ENCODE measurements around the gene OTOGL. TPM values are rescaled to one million over a fixed set of nuclear protein-coding genes. Genes with fewer than 3 reads are reported as not detected.
"Not testable (repeated sequence)": the region's sequence is repeated elsewhere in the genome, so short reads cannot be mapped to it uniquely, and the experiment has no call there.

The OTOGL gene
- total RNA-seq, 3 donors from 2014 or later = 0.10 to 0.66 (median 0.61) TPM

- DNase-seq = no peak
- no peak for TF ChIP-seq CTCF (IDR thresholded peaks at IDR 0.05)
- intact Hi-C loops (cut with DNase I, micrococcal nuclease) = no loop called here
- no peaks in the 10 kb centered on the region for H3K4me1 ChIP-seq (ENCODE audit: low read depth)
- no peak overlapping the region for H3K4me3 ChIP-seq
- ATAC-seq = no peak
- no peaks in the 10 kb centered on the region for H3K36me3 ChIP-seq (ENCODE audit: low read depth)
- H3K9me3 ChIP-seq = no peaks in the 10 kb centered on the region
These were observed 142.4 kb downstream of the OTOGL start for GRCh38 chr12:80241576-80242273.

DNA sequence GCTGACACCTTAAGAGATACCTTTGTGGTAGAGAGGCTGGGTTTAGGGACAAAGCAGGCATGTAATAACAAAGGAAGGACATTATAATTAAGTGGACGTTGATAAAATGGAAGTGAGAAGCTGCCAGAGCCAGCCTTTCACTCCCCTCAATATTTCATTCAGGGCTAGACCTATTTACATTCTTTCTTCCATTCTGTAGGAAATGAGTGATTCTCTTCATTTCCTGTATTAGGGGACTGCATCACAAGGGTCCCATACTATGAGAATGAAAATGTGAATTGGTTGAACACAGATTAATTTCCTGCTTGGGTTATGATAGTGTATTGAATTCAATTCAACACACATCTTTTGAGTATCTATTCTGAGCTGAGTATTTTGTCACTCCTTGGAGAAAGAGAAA is 143.0 kb downstream of the OTOGL start:
- Histone ChIP-seq H3K36me3 (ENCODE audit: low read depth) (no peaks in the 10 kb centered on the region), H3K4me1 (ENCODE audit: low read depth) (no peaks in the 10 kb centered on the region), H3K9me3 (no peaks in the 10 kb centered on the region), H3K4me3 (no peak overlapping the region)
- no peak for DNase-seq
- no peak for ATAC-seq
- intact Hi-C loops (cut with DNase I, micrococcal nuclease) = no loop called here
- TF ChIP-seq CTCF (IDR thresholded peaks at IDR 0.05) = no peak

GRCh38 chr12:80249581-80249980 is 150.2 kb downstream of the OTOGL start:
- intact Hi-C loops (cut with DNase I, micrococcal nuclease); H3K4me1 ChIP-seq (ENCODE audit: low read depth); H3K4me3 ChIP-seq; H3K9me3 ChIP-seq; H3K36me3 ChIP-seq (ENCODE audit: low read depth); ATAC-seq: not testable (repeated sequence)
- peak; percentile 41 to 50 (median 44) for DNase-seq

GRCh38 chr12:80257920-80258319 is 158.6 kb downstream of the OTOGL start:
- no peak overlapping the region for H3K4me3 ChIP-seq
- no peaks in the 10 kb centered on the region for H3K9me3 ChIP-seq
- H3K4me1 ChIP-seq (ENCODE audit: low read depth) = no peaks in the 10 kb centered on the region
- ATAC-seq (no peak), DNase-seq (no peak)
- intact Hi-C loops (cut with DNase I, micrococcal nuclease) = no loop called here
- no peak for TF ChIP-seq CTCF (IDR thresholded peaks at IDR 0.05)
- no peaks in the 10 kb centered on the region for H3K36me3 ChIP-seq (ENCODE audit: low read depth)

DNA sequence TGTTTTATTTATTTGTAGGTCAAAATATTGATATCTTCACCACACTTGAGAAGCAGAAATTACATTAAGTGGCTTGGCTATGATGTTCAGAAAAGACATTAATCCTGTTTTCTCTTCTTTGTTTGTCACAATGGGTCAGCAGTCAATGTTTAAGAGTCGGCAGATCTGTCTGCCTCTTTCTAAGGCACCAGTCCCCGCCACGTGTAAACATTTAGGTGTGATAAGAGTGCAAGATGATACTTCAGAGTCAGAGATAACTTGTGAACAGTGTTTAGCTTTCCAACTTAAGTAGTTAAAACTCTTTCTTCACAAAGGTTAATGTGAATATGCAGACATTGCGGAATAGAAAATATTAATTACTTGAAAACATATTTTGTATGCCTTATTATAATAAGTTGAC is 160.9 kb downstream of the OTOGL start:
- no peak for TF ChIP-seq CTCF (IDR thresholded peaks at IDR 0.05)
- Histone ChIP-seq H3K9me3 (no peaks in the 10 kb centered on the region), H3K4me3 (no peak overlapping the region), H3K4me1 (ENCODE audit: low read depth) (no peaks in the 10 kb centered on the region), H3K36me3 (ENCODE audit: low read depth) (no peaks in the 10 kb centered on the region)
- no peak for ATAC-seq
- intact Hi-C loops (cut with DNase I, micrococcal nuclease) = no loop called here
- no peak for DNase-seq

DNA sequence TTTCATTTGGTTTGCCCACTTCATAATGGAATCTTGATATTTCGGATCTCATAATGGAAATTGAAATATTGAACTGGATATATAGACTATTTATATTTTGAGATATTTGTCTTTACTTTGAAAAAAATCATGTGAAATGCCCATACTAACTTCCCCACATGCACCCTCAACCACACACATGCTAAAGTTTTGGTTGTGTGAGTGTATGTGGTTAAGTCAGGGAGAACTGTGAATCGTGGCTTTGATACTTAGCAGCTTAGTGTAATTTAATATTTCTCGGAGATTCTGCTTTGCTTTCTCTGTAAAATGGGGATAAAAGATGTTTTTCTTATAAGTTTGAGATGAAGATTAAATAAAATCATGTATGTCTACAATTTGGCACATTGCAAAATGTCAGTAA is 162.1 kb downstream of the OTOGL start:
- no peak for DNase-seq
- no peak overlapping the region for H3K4me3 ChIP-seq
- H3K9me3 ChIP-seq = no peaks in the 10 kb centered on the region
- ATAC-seq = no peak
- H3K4me1 ChIP-seq (ENCODE audit: low read depth) = no peaks in the 10 kb centered on the region
- H3K36me3 ChIP-seq (ENCODE audit: low read depth) = no peaks in the 10 kb centered on the region
- TF ChIP-seq CTCF (IDR thresholded peaks at IDR 0.05) = no peak
- intact Hi-C loops (cut with DNase I, micrococcal nuclease) = no loop called here

Measured in mucosa of descending colon (tissue), 3 donors.